A549 (cell line): ENCODE results near the gene GDI2. TPM values are rescaled to one million over a fixed set of nuclear protein-coding genes. Genes with fewer than 3 reads are reported as not detected.

Experiments
- ATAC-seq, 2 experiments: fragments of 200-7000 bp in 1 of 2; fragments of >200 bp in 1 of 2; cut with Nextera tagmentation in 1 of 2; cut with Tn5 transposase in 1 of 2; 3 replicates each; pipeline versions ENCODE4 v1.8.0 to v1.9.1; 2018 to 2020; ENCODE audit warnings: mild to moderate bottlenecking in 1 of 2, moderate library complexity in 1 of 2
- CTCF ChIA-PET: fragments of 300-600 bp; sonication (Branson Sonifier 250); formaldehyde crosslinking; extraction: SDS; loops from one replicate; lab custom pipeline; 2021; ENCODE audit warnings: antibody characterized with exemption, inconsistent platforms; lab: Yijun Ruan, JAX
- POLR2A ChIA-PET: fragments of 350-600 bp; formaldehyde crosslinking; extraction: SDS; loops from one replicate; lab custom pipeline; 2021; ENCODE audit warnings: antibody characterized with exemption, inconsistent platforms; lab: Yijun Ruan, JAX
- DNase-seq, 2 experiments: peaks; one replicate each; pipeline versions ENCODE4 v3.0.0 to v3.0.0-alpha.2; 2011 to 2016; ENCODE audit warnings: low read depth in 1 of 2, low spot score in 1 of 2
- FAIRE-seq: peaks from 2 replicates; lab custom pipeline; 2011; peaks lifted over from hg19 to GRCh38; lab: Jason Lieb, UNC
- H3K27ac ChIP-seq, 2 experiments: fragments of >200 bp; sonication (Bioruptor Twin); formaldehyde crosslinking; 3 replicates each; pipeline ENCODE4 v1.5.1; 2016 to 2017
- H3K4me1 ChIP-seq: fragments of >200 bp; sonication (Bioruptor Twin); formaldehyde crosslinking; 3 replicates; pipeline ENCODE4 v1.6.1; 2016
- H3K4me2 ChIP-seq: fragments of >200 bp; sonication (Bioruptor Twin); formaldehyde crosslinking; 3 replicates; pipeline ENCODE4 v1.6.1; 2016
- H3K4me3 ChIP-seq: fragments of >200 bp; sonication (Bioruptor Twin); formaldehyde crosslinking; 3 replicates; pipeline ENCODE4 v1.5.1; 2016
- H3K9me3 ChIP-seq: fragments of >200 bp; sonication (Bioruptor Twin); formaldehyde crosslinking; 3 replicates; pipeline ENCODE4 v1.6.1; 2016
- ATOH8 ChIP-seq: fragments of 250-450 bp; sonication (Bioruptor Pico); IDR thresholded peaks from 2 replicates; pipeline ENCODE4 v1.5.0; 2020; ENCODE audit warnings: low read depth, mild to moderate bottlenecking, moderate library complexity
- BCL3 ChIP-seq: fragments of >200 bp; sonication (Bioruptor Twin); formaldehyde crosslinking; IDR thresholded peaks from 3 replicates; pipeline ENCODE4 v1.6.1; 2016
- CEBPB ChIP-seq, 2 experiments: fragments of >200 bp in 1 of 2; sonication (Bioruptor Twin) in 1 of 2; formaldehyde crosslinking in 1 of 2; IDR thresholded peaks; 2 replicates each; pipeline ENCODE4 v1.6.1; 2012 to 2016
- CHD4 ChIP-seq: fragments of 200-600 bp; sonication (generic); IDR thresholded peaks from 2 replicates; pipeline ENCODE4 v1.6.1; 2016; ENCODE audit warnings: antibody characterized with exemption, mild to moderate bottlenecking, borderline replicate concordance
- EHMT2 ChIP-seq: fragments of 200-600 bp; sonication (generic); IDR thresholded peaks from 2 replicates; pipeline ENCODE4 v1.6.1; 2016; ENCODE audit warnings: antibody characterized with exemption, low read depth, mild to moderate bottlenecking, moderate library complexity
- FOSB ChIP-seq: fragments of 250-450 bp; sonication (Bioruptor Pico); IDR thresholded peaks from 2 replicates; pipeline ENCODE4 v1.5.0; 2020; ENCODE audit warnings: mild to moderate bottlenecking, moderate library complexity
- FOSL2 ChIP-seq, 2 experiments: fragments of 450-650 bp in 1 of 2; fragments of >200 bp in 1 of 2; sonication (Bioruptor Twin) in 1 of 2; formaldehyde crosslinking; IDR thresholded peaks; 2 replicates each; pipeline versions ENCODE4 v1.5.0 to v1.6.1; 2016 to 2020; ENCODE audit warnings: mild to moderate bottlenecking in 1 of 2, moderate library complexity in 1 of 2
- FOXS1 ChIP-seq: fragments of 250-450 bp; sonication (Bioruptor Pico); IDR thresholded peaks from 2 replicates; pipeline ENCODE4 v1.5.0; 2020; ENCODE audit warnings: mild to moderate bottlenecking, moderate library complexity
- GATA3 ChIP-seq: IDR thresholded peaks from 2 replicates; pipeline ENCODE4 v1.6.1; 2012; ENCODE audit warnings: borderline replicate concordance
- HEYL ChIP-seq: fragments of 250-450 bp; sonication (Bioruptor Pico); IDR thresholded peaks from 2 replicates; pipeline ENCODE4 v1.8.0; 2021; ENCODE audit warnings: mild to moderate bottlenecking, moderate library complexity
- HMGXB4 ChIP-seq: fragments of 250-450 bp; sonication (Bioruptor Pico); IDR thresholded peaks from 2 replicates; pipeline ENCODE4 v1.5.0; 2021; ENCODE audit warnings: mild to moderate bottlenecking, moderate library complexity, borderline replicate concordance
- JUNB ChIP-seq: fragments of >200 bp; sonication (Bioruptor Twin); formaldehyde crosslinking; IDR thresholded peaks from 2 replicates; pipeline ENCODE4 v1.6.1; 2016
- KDM5A ChIP-seq: fragments of 200-600 bp; sonication (generic); IDR thresholded peaks from 2 replicates; pipeline ENCODE4 v1.6.1; 2016; ENCODE audit warnings: antibody characterized with exemption, mild to moderate bottlenecking
- MAX ChIP-seq: IDR thresholded peaks from 2 replicates; pipeline ENCODE4 v1.6.1; 2012
- MAZ ChIP-seq: fragments of 150-350 bp; IDR thresholded peaks from 2 replicates; pipeline ENCODE4 v1.6.1; 2014; ENCODE audit warnings: antibody characterized with exemption, low read depth, low read length, borderline replicate concordance
- MYC ChIP-seq: IDR thresholded peaks from 2 replicates; pipeline ENCODE4 v1.6.1; 2012; ENCODE audit warnings: mild to moderate bottlenecking, inconsistent platforms, low read length, improper control_type of control experiment, borderline replicate concordance
- NFE2L2 ChIP-seq: fragments of 150-350 bp; conservative IDR thresholded peaks from 2 replicates; pipeline ENCODE4 v1.6.1; 2014; ENCODE audit warnings: low read length
- NPAS2 ChIP-seq: fragments of 250-450 bp; sonication (Bioruptor Pico); IDR thresholded peaks from 2 replicates; pipeline ENCODE4 v1.8.0; 2022; ENCODE audit warnings: mild to moderate bottlenecking, moderate library complexity, borderline replicate concordance
- REST ChIP-seq: fragments of 200-600 bp; sonication (generic); IDR thresholded peaks from 2 replicates; pipeline ENCODE4 v1.6.1; 2016; ENCODE audit warnings: antibody characterized with exemption, mild to moderate bottlenecking, moderate library complexity
- RFX5 ChIP-seq: fragments of 450-650 bp; IDR thresholded peaks from 2 replicates; pipeline ENCODE4 v1.7.1; 2014; ENCODE audit warnings: antibody characterized with exemption, mild to moderate bottlenecking, moderate library complexity
- SREBF2 ChIP-seq: fragments of 450-650 bp; IDR thresholded peaks from 2 replicates; pipeline ENCODE4 v1.6.1; 2014; ENCODE audit warnings: mild to moderate bottlenecking, moderate library complexity
- ZNF302 ChIP-seq: fragments of 250-450 bp; sonication (Bioruptor Pico); IDR thresholded peaks from 2 replicates; pipeline ENCODE4 v1.9.0; 2021; ENCODE audit warnings: inconsistent platforms, mild to moderate bottlenecking, moderate library complexity
- WGBS: methylation state at CpG from one replicate; pipeline ENCODE4 v1.1.6; 2017; ENCODE audit errors: missing lambda C conversion rate; 5-methylcytosine and 5-hydroxymethylcytosine counted together
- polyA plus RNA-seq, 4 experiments: library from polyadenylated mRNA; depleted of rRNA in 3 of 4; stranded (reverse); fragments of >200 nt; fragmentation: RNase III in 1 of 4; extraction: RNeasy Plus Mini Kit Qiagen cat#74134 plus additional on column Dnase treatment in 1 of 4; gene quantifications; 2 replicates in 3 of 4; 3 replicates in 1 of 4; pipeline ENCODE4 v1.2.3, GENCODE V29; 2011 to 2017

GDI2 gene
- polyA plus RNA-seq, 2 of the 4 experiments (the other 2 are of a cell fraction): 278 to 304 TPM

- H3K27ac ChIP-seq: no peak overlapping the region
- no peaks in the 10 kb centered on the region for H3K9me3 ChIP-seq
- no peak for TF ChIP-seq FOSL2 (IDR thresholded peaks at IDR 0.05)
- TF ChIP-seq FOSL2 (CRISPR knock-in tag; IDR thresholded peaks at IDR 0.05): no peak
- no peak for TF ChIP-seq FOXS1 (CRISPR knock-in tag)
- TF ChIP-seq NFE2L2: no peak
- no peak for TF ChIP-seq GATA3
- no peak for TF ChIP-seq ATOH8 (CRISPR knock-in tag)
- no peak for TF ChIP-seq HMGXB4
- TF ChIP-seq ZNF302: no peak
- no peak for TF ChIP-seq CHD4
- TF ChIP-seq SREBF2: no peak
- TF ChIP-seq RFX5: no peak
- no peak for TF ChIP-seq FOSB
- TF ChIP-seq CEBPB (IDR thresholded peaks at IDR 0.05): no peak
- TF ChIP-seq HEYL (CRISPR knock-in tag): no peak
- TF ChIP-seq BCL3: no peak
- TF ChIP-seq JUNB: no peak
- TF ChIP-seq NPAS2 (CRISPR knock-in tag): no peak
- no peak for TF ChIP-seq KDM5A
- TF ChIP-seq REST: no peak
- TF ChIP-seq MAZ: no peak
- no peak for DNase-seq
- ChIA-PET POLR2A (no interaction called here), CTCF (no interaction called here)
- no peak for FAIRE-seq
- no peak overlapping the region for H3K4me3 ChIP-seq
- no peak for ATAC-seq
- WGBS: 86% methylated on average over 2 of the region's 2 CpGs
- H3K4me2 ChIP-seq: no peak overlapping the region
- peaks cover 29% of the 10 kb centered on the region for H3K4me1 ChIP-seq
These were observed 8.0 kb downstream of the GDI2 start for GRCh38 chr10:5805260-5805659.

GRCh38 chr10:5804386-5804785, 8.8 kb downstream of the GDI2 start:
- no peak for TF ChIP-seq HMGXB4
- no peak for TF ChIP-seq MYC
- no peak for TF ChIP-seq MAX
- TF ChIP-seq EHMT2: no peak
- POLR2A ChIA-PET: interaction anchor here (1.1 kb wide), 1 partner anchor 9 kb away, joined by 5 read pairs; the partner anchor contains the start of gene GDI2
- peaks cover 20% of the 10 kb centered on the region for H3K4me1 ChIP-seq
- 89% methylated on average over 4 of the region's 4 CpGs for WGBS
- CTCF ChIA-PET: interaction anchor here (0.8 kb wide), 1 partner anchor 37 kb away, joined by 3 read pairs; no protein-coding TSS in a partner anchor
- H3K27ac ChIP-seq: no peak overlapping the region
- H3K4me3 ChIP-seq: no peak overlapping the region
- H3K9me3 ChIP-seq: no peaks in the 10 kb centered on the region
- no peak overlapping the region for H3K4me2 ChIP-seq
- ATAC-seq: no peak
- FAIRE-seq: no peak
- no peak for DNase-seq
